OCI-LY7 (cell line): ENCODE data around the gene KCTD5. TPM values are rescaled to one million over a fixed set of nuclear protein-coding genes. Genes with fewer than 3 reads are reported as not detected.

Source experiments
- BruUV-seq: library from RNA; stranded (reverse); fragments of 400-500 nt; replicated peaks from 2 replicates; lab custom pipeline; 2021; lab: Mats Ljungman, UMichigan
- CTCF ChIA-PET: fragments of 300-600 bp; sonication (Branson Sonifier 250); formaldehyde crosslinking; loops from one replicate; lab custom pipeline; 2022; ENCODE audit warnings: antibody characterized with exemption; ENCODE audit not compliant: unreplicated experiment; lab: Charles Lee
- POLR2A ChIA-PET: fragments of 300-600 bp; sonication (Branson Sonifier 250); formaldehyde crosslinking; loops from one replicate; lab custom pipeline; 2022; ENCODE audit warnings: antibody characterized with exemption; lab: Charles Lee
- DNase-seq: peaks from one replicate; pipeline ENCODE4 v3.0.0-alpha.2; 2015; ENCODE audit warnings: low spot score
- H2AFZ ChIP-seq: fragments of 200-600 bp; sonication (generic), shearing (Covaris generic); 2 replicates; pipeline ENCODE4 v1.6.1; 2014; ENCODE audit warnings: mild to moderate bottlenecking, antibody characterized with exemption, low read length, moderate library complexity
- H3K27ac ChIP-seq: fragments of 200-600 bp; sonication (generic); 2 replicates; pipeline ENCODE4 v1.5.1; 2014; ENCODE audit warnings: mixed run types, low read depth, mild to moderate bottlenecking, moderate library complexity, low read length, inconsistent platforms; ENCODE audit not compliant: poor library complexity, severe bottlenecking
- H3K36me3 ChIP-seq: fragments of 200-600 bp; sonication (generic); 2 replicates; pipeline ENCODE4 v1.6.1; 2014; ENCODE audit warnings: mild to moderate bottlenecking, antibody characterized with exemption, low read length, moderate library complexity, mixed read lengths; ENCODE audit not compliant: insufficient read depth
- H3K4me1 ChIP-seq: fragments of 200-600 bp; sonication (generic); 2 replicates; pipeline ENCODE4 v1.5.1; 2014; ENCODE audit warnings: mild to moderate bottlenecking, low read length; ENCODE audit not compliant: insufficient read depth, poor library complexity, severe bottlenecking
- H3K4me2 ChIP-seq: fragments of 200-600 bp; sonication (generic); 2 replicates; pipeline ENCODE4 v1.6.1; 2014; ENCODE audit warnings: mild to moderate bottlenecking, low read length
- H3K4me3 ChIP-seq: fragments of 200-600 bp; sonication (generic); 2 replicates; pipeline ENCODE4 v1.5.1; 2014; ENCODE audit warnings: mild to moderate bottlenecking, low read depth, low read length; ENCODE audit not compliant: poor library complexity, severe bottlenecking
- H3K79me2 ChIP-seq: fragments of 200-600 bp; sonication (generic); 2 replicates; pipeline ENCODE4 v1.6.1; 2016; ENCODE audit warnings: low read depth, mild to moderate bottlenecking, low read length, moderate library complexity, mixed read lengths; ENCODE audit not compliant: insufficient read depth
- H3K9me2 ChIP-seq: fragments of 200-600 bp; sonication (generic); 2 replicates; pipeline ENCODE4 v1.6.1; 2016; ENCODE audit warnings: mild to moderate bottlenecking, low read length, mixed read lengths; ENCODE audit not compliant: insufficient read depth
- H3K9me3 ChIP-seq: fragments of 200-600 bp; sonication (generic); 2 replicates; pipeline ENCODE4 v1.6.1; 2014; ENCODE audit warnings: mild to moderate bottlenecking, mixed run types, low read length, mixed read lengths
- H4K20me1 ChIP-seq: fragments of 200-600 bp; sonication (generic); 2 replicates; pipeline ENCODE4 v1.6.1; 2014; ENCODE audit warnings: mild to moderate bottlenecking, antibody characterized with exemption, low read length, moderate library complexity, mixed read lengths; ENCODE audit not compliant: insufficient read depth
- CTCF ChIP-seq: fragments of 200-600 bp; sonication (generic); conservative IDR thresholded peaks from 2 replicates; pipeline ENCODE4 v1.5.1; 2014; ENCODE audit warnings: mild to moderate bottlenecking, antibody characterized with exemption, low read length, moderate library complexity, mixed read lengths
- EZH2phosphoT487 ChIP-seq: fragments of 200-600 bp; sonication (generic); IDR thresholded peaks from 2 replicates; pipeline ENCODE4 v1.6.1; 2018; ENCODE audit warnings: low read depth, borderline replicate concordance, mild to moderate bottlenecking, mixed run types, antibody characterized with exemption, low read length, moderate library complexity, mixed read lengths
- intact Hi-C: fragments of 100-400 bp; cut with micrococcal nuclease; formaldehyde crosslinking; loops from one replicate; pipeline ENCODE4 v1.10.0; 2022; ENCODE audit not compliant: unreplicated experiment
- total RNA-seq, 2 experiments: library from RNA; depleted of rRNA in 1 of 2; stranded (reverse); fragments of >200 nt in 1 of 2; shearing (Covaris generic) in 1 of 2; gene quantifications; 2 replicates each; pipeline ENCODE4 v1.2.3, GENCODE V29; 2014 to 2022

The KCTD5 gene
- total RNA-seq, 2 experiments from 2014 or later, result 25.8 to 34.6 TPM

- intact Hi-C loops, result no loop called here
- H3K79me2 ChIP-seq, result no peaks in the 10 kb centered on the region
- H3K9me2 ChIP-seq, result no peaks in the 10 kb centered on the region
- POLR2A ChIA-PET, result no interaction called here
- no peak overlapping the region for H3K4me3 ChIP-seq
- H2AFZ ChIP-seq, result no peak overlapping the region
- BruUV-seq, result no TSS peak
- no peak overlapping the region for H3K4me2 ChIP-seq
- no peak for DNase-seq
- H3K4me1 ChIP-seq, result no peaks in the 10 kb centered on the region
- CTCF ChIA-PET, result no interaction called here
- peaks cover 19% of the 10 kb centered on the region for H3K36me3 ChIP-seq
- H3K9me3 ChIP-seq, result no peaks in the 10 kb centered on the region
- no peak for TF ChIP-seq EZH2phosphoT487
- TF ChIP-seq CTCF, result no peak
- no peaks in the 10 kb centered on the region for H4K20me1 ChIP-seq
- no peak overlapping the region for H3K27ac ChIP-seq
Measured at GRCh38 chr16:2706085-2706484, 23.8 kb downstream of the KCTD5 start.

- Histone ChIP-seq H3K4me2 (no peak overlapping the region), H3K9me2 (no peaks in the 10 kb centered on the region), H3K4me1 (no peaks in the 10 kb centered on the region), H3K4me3 (no peak overlapping the region), H2AFZ (no peak overlapping the region), H3K36me3 (peaks cover 19% of the 10 kb centered on the region), H3K9me3 (no peaks in the 10 kb centered on the region), H4K20me1 (no peaks in the 10 kb centered on the region), H3K27ac (no peak overlapping the region), H3K79me2 (no peaks in the 10 kb centered on the region)
- BruUV-seq, result no TSS peak
- CTCF ChIA-PET, result no interaction called here
- intact Hi-C loops, result no loop called here
- DNase-seq, result no peak
- no peak for TF ChIP-seq CTCF
- POLR2A ChIA-PET, result no interaction called here
Measured at GRCh38 chr16:2706611-2707311, 24.4 kb downstream of the KCTD5 start.
